Activated CD4-positive, alpha-beta T cell treated with anti-CD3 and anti-CD28 coated beads, Interleukin-2, amount 50 U/mL, for 24 hours (primary cell): ENCODE results near the gene RNF13.
"Not testable (repeated sequence)": the region's sequence is repeated elsewhere in the genome, so short reads cannot be mapped to it uniquely, and the experiment has no call there.

Experiments
- DNase-seq, 2 donors: peaks; one replicate each; pipeline ENCODE4 v3.0.0-alpha.2; 2020; ENCODE audit warnings: low read depth in 1 of 2, low spot score in 1 of 2

Gene RNF13

GRCh38 chr3:149801195-149801594, 11.8 kb upstream of the RNF13 start:
- DNase-seq = no peak

- no peak for DNase-seq
Observed at GRCh38 chr3:149801639-149802038, 11.4 kb upstream of the RNF13 start.

GRCh38 chr3:149806171-149806778, 6.7 kb upstream of the RNF13 start:
- DNase-seq = no peak

- DNase-seq = peak; percentile 5 to 46
Observed at GRCh38 chr3:149808209-149808829, 4.7 kb upstream of the RNF13 start.

GRCh38 chr3:149809699-149810098, 3.3 kb upstream of the RNF13 start:
- no peak for DNase-seq

GRCh38 chr3:149810846-149811245, 2.2 kb upstream of the RNF13 start:
- no peak for DNase-seq

GRCh38 chr3:149812165-149812605, 830 bp upstream of the RNF13 start:
- no peak for DNase-seq

- peak in 1 of 2 donors; percentile 1 for DNase-seq
Observed at GRCh38 chr3:149813367-149814281, 609 bp downstream of the RNF13 start.

- DNase-seq = no peak
Observed at GRCh38 chr3:149815321-149815720, 2.3 kb downstream of the RNF13 start.

- no peak for DNase-seq
Observed at GRCh38 chr3:149815728-149816127, 2.7 kb downstream of the RNF13 start.

- DNase-seq = no peak
Observed at GRCh38 chr3:149816311-149816710, 3.3 kb downstream of the RNF13 start.

- no peak for DNase-seq
Observed at GRCh38 chr3:149816986-149817385, 4.0 kb downstream of the RNF13 start.

- DNase-seq = no peak
Observed at GRCh38 chr3:149819432-149819831, 6.4 kb downstream of the RNF13 start.

GRCh38 chr3:149820183-149820582, 7.2 kb downstream of the RNF13 start:
- DNase-seq = no peak

GRCh38 chr3:149826636-149827035, 13.6 kb downstream of the RNF13 start:
- no peak for DNase-seq

GRCh38 chr3:149828390-149828789, 15.4 kb downstream of the RNF13 start:
- no peak for DNase-seq

GRCh38 chr3:149829631-149830030, 16.6 kb downstream of the RNF13 start:
- not testable (repeated sequence) for DNase-seq

GRCh38 chr3:149830902-149831301, 17.9 kb downstream of the RNF13 start:
- DNase-seq = no peak

GRCh38 chr3:149831321-149831720, 18.3 kb downstream of the RNF13 start:
- no peak for DNase-seq

- DNase-seq = no peak
Observed at GRCh38 chr3:149832086-149832485, 19.1 kb downstream of the RNF13 start.

GRCh38 chr3:149833241-149833640, 20.2 kb downstream of the RNF13 start:
- no peak for DNase-seq

- not testable (repeated sequence) for DNase-seq
Observed at GRCh38 chr3:149838491-149838890, 25.5 kb downstream of the RNF13 start.
